H1 (cell line): Measurements from ENCODE around the gene LARP4B. TPM values are rescaled to one million over a fixed set of nuclear protein-coding genes. Genes with fewer than 3 reads are reported as not detected.

Source experiments
- CTCF ChIA-PET: fragments of 300-600 bp; sonication (Branson Sonifier 250); formaldehyde crosslinking; loops from one replicate; lab custom pipeline; 2021; ENCODE audit not compliant: partially characterized antibody; lab: Charles Lee
- POLR2A ChIA-PET: fragments of 300-600 bp; sonication (Branson Sonifier 250); formaldehyde crosslinking; loops from one replicate; lab custom pipeline; 2021; ENCODE audit warnings: inconsistent platforms; ENCODE audit not compliant: partially characterized antibody; lab: Charles Lee
- DNase-seq, 2 experiments: peaks; one replicate each; pipeline versions ENCODE4 v3.0.0 to v3.0.0-alpha.2; 2010 to 2022; ENCODE audit warnings: low spot score in 2 of 2, low read depth in 1 of 2, mixed read lengths in 1 of 2
- FAIRE-seq: peaks from 2 replicates; lab custom pipeline; 2011; peaks lifted over from hg19 to GRCh38; lab: Jason Lieb, UNC
- H2AFZ ChIP-seq: 2 replicates; pipeline ENCODE4 v1.8.1; 2012; ENCODE audit warnings: low read length, inconsistent platforms
- H2AK5ac ChIP-seq: 2 replicates; pipeline ENCODE4 v1.6.1; 2013; ENCODE audit warnings: low read depth, low read length
- H2BK120ac ChIP-seq: replicated peaks from 2 replicates; pipeline ENCODE3; 2013; ENCODE audit warnings: low read depth, low read length, inconsistent platforms
- H2BK12ac ChIP-seq: 2 replicates; pipeline ENCODE4 v1.6.1; 2013; ENCODE audit warnings: low read depth, low read length
- H2BK15ac ChIP-seq: 2 replicates; pipeline ENCODE4 v1.6.1; 2013; ENCODE audit warnings: low read length
- H2BK20ac ChIP-seq: 2 replicates; pipeline ENCODE4 v1.6.1; 2013; ENCODE audit warnings: low read length
- H2BK5ac ChIP-seq: 2 replicates; pipeline ENCODE4 v1.6.1; 2013; ENCODE audit warnings: low read depth, low read length
- H3K14ac ChIP-seq: 2 replicates; pipeline ENCODE4 v1.6.1; 2013; ENCODE audit warnings: inconsistent platforms; ENCODE audit not compliant: insufficient read length
- H3K18ac ChIP-seq: 2 replicates; pipeline ENCODE4 v1.6.1; 2013; ENCODE audit warnings: low read length; ENCODE audit errors: extremely low read depth
- H3K23ac ChIP-seq: 2 replicates; pipeline ENCODE4 v1.6.1; 2013; ENCODE audit warnings: inconsistent platforms; ENCODE audit not compliant: insufficient read length
- H3K23me2 ChIP-seq: 2 replicates; pipeline ENCODE4 v1.6.1; 2013; ENCODE audit warnings: low read depth, low read length
- H3K27ac ChIP-seq: 2 replicates; pipeline ENCODE4 v1.6.1; 2011; ENCODE audit warnings: low read depth, low read length, inconsistent platforms
- H3K27me3 ChIP-seq, 4 experiments: replicated peaks in 1 of 4; 1 replicate in 1 of 4; 2 replicates in 3 of 4; pipeline versions ENCODE4 v1.6.1 to v1.8.1; 2011 to 2013; ENCODE audit warnings: low read length in 3 of 4, mild to moderate bottlenecking in 3 of 4, inconsistent platforms in 2 of 4, mixed read lengths in 2 of 4, moderate library complexity in 1 of 4; ENCODE audit not compliant: control insufficient read depth in 3 of 4, insufficient read depth in 3 of 4; ENCODE audit errors: extremely low read depth in 1 of 4
- H3K36me3 ChIP-seq, 4 experiments: 2 replicates each; pipeline versions ENCODE4 v1.6.1 to v1.8.1; 2011 to 2013; ENCODE audit warnings: mild to moderate bottlenecking in 4 of 4, low read length in 3 of 4, moderate library complexity in 2 of 4, control low read depth in 1 of 4, inconsistent platforms in 1 of 4; ENCODE audit not compliant: insufficient read depth in 4 of 4, control insufficient read depth in 2 of 4
- H3K4ac ChIP-seq: replicated peaks from 2 replicates; pipeline ENCODE3; 2013; ENCODE audit warnings: low read length, low read depth, mixed read lengths, inconsistent platforms; ENCODE audit not compliant: insufficient read length
- H3K4me1 ChIP-seq, 4 experiments: replicated peaks in 1 of 4; 1 replicate in 1 of 4; 2 replicates in 3 of 4; pipeline versions ENCODE4 v1.6.1 to v1.8.1; 2011 to 2013; ENCODE audit warnings: low read length in 3 of 4, inconsistent platforms in 2 of 4, mixed read lengths in 1 of 4; ENCODE audit not compliant: insufficient read depth in 4 of 4, control insufficient read depth in 3 of 4
- H3K4me2 ChIP-seq, 2 experiments: 2 replicates each; pipeline versions ENCODE4 v1.6.1 to v1.8.1; 2011 to 2013; ENCODE audit warnings: low read depth in 2 of 2, low read length in 2 of 2, control low read depth in 1 of 2, inconsistent platforms in 1 of 2, mild to moderate bottlenecking in 1 of 2; ENCODE audit not compliant: insufficient read depth in 1 of 2
- H3K4me3 ChIP-seq, 4 experiments: fragments of 200-600, 300-600 bp in 1 of 4; sonication (generic), shearing (Covaris generic), sonication (Bioruptor Twin) in 1 of 4; 2 replicates each; pipeline versions ENCODE4 v1.5.1 to v1.8.1; 2011 to 2016; ENCODE audit warnings: low read length in 4 of 4, low read depth in 3 of 4, control low read depth in 2 of 4, inconsistent platforms in 2 of 4, mild to moderate bottlenecking in 2 of 4, mixed read lengths in 1 of 4, moderate library complexity in 1 of 4; ENCODE audit not compliant: insufficient read depth in 2 of 4; ENCODE audit errors: extremely low read depth in 1 of 4
- H3K56ac ChIP-seq: replicated peaks from 2 replicates; pipeline ENCODE3; 2013; ENCODE audit warnings: low read depth, mild to moderate bottlenecking, mixed read lengths, low read length, inconsistent platforms; ENCODE audit not compliant: insufficient read length
- H3K79me1 ChIP-seq: 2 replicates; pipeline ENCODE4 v1.6.1; 2013; ENCODE audit warnings: low read depth, low read length, control low read depth
- H3K79me2 ChIP-seq, 2 experiments: 2 replicates each; pipeline versions ENCODE4 v1.6.1 to v1.8.1; 2012 to 2013; ENCODE audit warnings: low read length in 2 of 2, mild to moderate bottlenecking in 2 of 2, inconsistent platforms in 1 of 2; ENCODE audit not compliant: insufficient read depth in 2 of 2, control insufficient read depth in 1 of 2
- H3K9ac ChIP-seq, 4 experiments: replicated peaks in 1 of 4; 1 replicate in 1 of 4; 2 replicates in 3 of 4; pipeline versions ENCODE4 v1.6.1 to v1.8.1; 2011 to 2013; ENCODE audit warnings: low read depth in 3 of 4, low read length in 3 of 4, control low read depth in 2 of 4, mild to moderate bottlenecking in 2 of 4, moderate library complexity in 2 of 4, inconsistent platforms in 1 of 4; ENCODE audit errors: extremely low read depth in 1 of 4
- H3K9me3 ChIP-seq, 2 experiments: 2 replicates each; pipeline versions ENCODE4 v1.6.1 to v1.8.1; 2012 to 2013; ENCODE audit warnings: mild to moderate bottlenecking in 2 of 2, moderate library complexity in 2 of 2, control low read depth in 1 of 2, inconsistent platforms in 1 of 2, low read depth in 1 of 2, low read length in 1 of 2, mixed read lengths in 1 of 2; ENCODE audit not compliant: insufficient read depth in 2 of 2
- H4K20me1 ChIP-seq, 2 experiments: replicated peaks in 1 of 2; 2 replicates each; pipeline versions ENCODE3 to v1.8.1; 2011 to 2013; ENCODE audit warnings: inconsistent platforms in 2 of 2, low read length in 2 of 2, mild to moderate bottlenecking in 1 of 2; ENCODE audit not compliant: insufficient read depth in 2 of 2, control insufficient read depth in 1 of 2
- H4K5ac ChIP-seq: 2 replicates; pipeline ENCODE4 v1.6.1; 2013; ENCODE audit warnings: low read length, low read depth, mixed read lengths, inconsistent platforms; ENCODE audit not compliant: insufficient read length
- H4K8ac ChIP-seq: 2 replicates; pipeline ENCODE4 v1.8.0; 2013; ENCODE audit warnings: mild to moderate bottlenecking, moderate library complexity, low read length, inconsistent platforms; ENCODE audit not compliant: insufficient read depth; ENCODE audit errors: extremely low read depth
- H4K91ac ChIP-seq: replicated peaks from 2 replicates; pipeline ENCODE3; 2013; ENCODE audit warnings: low read length, mixed read lengths, inconsistent platforms; ENCODE audit not compliant: insufficient read length
- POLR2AphosphoS5 ChIP-seq: IDR thresholded peaks from 2 replicates; pipeline ENCODE4 v1.6.1; 2011; ENCODE audit warnings: low read depth, low read length
- TAF7 ChIP-seq: optimal IDR thresholded peaks from 2 replicates; pipeline ENCODE3; 2011; ENCODE audit warnings: low read depth, mild to moderate bottlenecking, inconsistent platforms, low read length, moderate library complexity, borderline replicate concordance
- WGBS, 2 experiments: shearing (Covaris generic) in 1 of 2; methylation state at CpG; one replicate each; pipeline versions ENCODE4 v1.1.6 to v1.1.7; 2013 to 2015; ENCODE audit warnings: low lambda C conversion rate in 2 of 2, mixed read lengths in 2 of 2, inconsistent platforms in 1 of 2, low coverage in 1 of 2, missing lambda C conversion rate in 1 of 2; ENCODE audit not compliant: insufficient replicate concordance in 2 of 2, insufficient coverage in 1 of 2, insufficient read length in 1 of 2; ENCODE audit errors: extremely low coverage in 1 of 2, missing lambda C conversion rate in 1 of 2; 5-methylcytosine and 5-hydroxymethylcytosine counted together
- polyA plus RNA-seq, 7 experiments: library from polyadenylated mRNA; depleted of rRNA in 3 of 7; stranded (reverse) in 5 of 7; unstranded in 2 of 7; fragments of >200 nt in 5 of 7; fragments of 200-250 nt in 2 of 7; gene quantifications; 1 replicate in 5 of 7; 2 replicates in 1 of 7; 4 replicates in 1 of 7; pipeline versions ENCODE4 v1.2.1 to v1.2.3, GENCODE V29; 2011 to 2013; ENCODE audit warnings: missing spikeins in 2 of 7, mixed read lengths in 2 of 7
- total RNA-seq: library from RNA; stranded (reverse); fragmentation: NEBNext Ultra II Directional; extraction: Animal tissue kit (Norgen Biotek cat#: 25700); gene quantifications from 2 replicates; pipeline ENCODE4 v1.2.1, GENCODE V29; 2021

Gene LARP4B
- total and polyA plus RNA-seq, 2 of the 8 experiments (the other 6 are each of a cell fraction or from before 2014, with no cell fraction given) = 20.1 to 78.6 TPM

DNA sequence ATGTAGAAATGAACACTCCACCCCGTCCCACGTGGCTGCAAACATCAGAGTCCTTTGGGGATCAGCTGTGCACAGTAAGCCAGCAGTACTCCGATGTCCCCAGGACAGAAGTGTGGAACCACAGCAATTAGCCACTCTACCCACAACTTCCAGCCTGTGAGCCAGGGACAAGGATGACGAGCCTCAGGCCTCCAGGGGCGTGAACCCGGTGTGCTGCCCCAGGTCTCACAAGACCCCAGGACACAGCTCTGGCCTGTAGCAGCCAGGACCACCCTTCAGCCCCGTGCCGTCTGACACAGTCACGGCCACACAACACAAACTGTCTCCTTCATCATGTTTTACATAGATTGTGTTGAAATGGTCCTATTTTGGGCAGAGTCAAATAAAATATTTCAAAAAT is 129.0 kb downstream of the LARP4B start:
- Histone ChIP-seq H4K91ac (no peak overlapping the region), H2BK5ac (no peak overlapping the region), H3K27ac (no peak overlapping the region), H3K79me2 (no peaks in the 10 kb centered on the region), H3K79me1 (no peaks in the 10 kb centered on the region), H2AFZ (no peak overlapping the region), H3K27me3 (no peaks in the 10 kb centered on the region), H3K4me3 (no peak overlapping the region), H3K23me2 (no peaks in the 10 kb centered on the region), H2AK5ac (no peak overlapping the region), H4K20me1 (peaks cover 0 to 3% of the 10 kb centered on the region in 2 experiments), H3K9me3 (peaks cover 0 to 4% of the 10 kb centered on the region in 2 experiments; a peak in 2 of 4 replicates), H2BK15ac (no peak overlapping the region), H3K4me1 (peaks cover 0 to 6% (median 0%) of the 10 kb centered on the region in 4 experiments; a peak in 1 of 7 replicates), H4K5ac (no peak overlapping the region), H4K8ac (no peak overlapping the region; the same call in 1 of the 2 replicates), H3K9ac (no peak overlapping the region), H3K14ac (no peak overlapping the region), H3K4ac (no peak overlapping the region), H3K4me2 (no peak overlapping the region), H3K56ac (no peak overlapping the region), H3K18ac (no peak overlapping the region), H2BK20ac (no peak overlapping the region), H3K36me3 (peaks cover under 1 to 7% (median 3%) of the 10 kb centered on the region in 4 experiments; a peak in 4 of 8 replicates), H3K23ac (no peak overlapping the region), H2BK120ac (no peak overlapping the region), H2BK12ac (no peak overlapping the region)
- no peak for DNase-seq
- ChIA-PET POLR2A (no interaction called here), CTCF (interaction anchor here (0.6 kb wide), 1 partner anchor 292 kb away, joined by 3 read pairs; no protein-coding TSS in a partner anchor)
- no peak for FAIRE-seq
- 91% methylated on average over 9 of the region's 9 CpGs; no CpG with 5 or more reads in 1 of the 2 experiments for WGBS, 2 experiments
- TF ChIP-seq POLR2AphosphoS5 (0 out of 2 replicates have a peak, but pooled peaks have one; percentile 27), TAF7 (no peak)
